Measurements from ENCODE around the gene CCDC50. TPM values are rescaled to one million over a fixed set of nuclear protein-coding genes. Genes with fewer than 3 reads are reported as not detected.

The CCDC50 gene
- total and polyA plus RNA-seq, 2 donors (not counting 3 experiments of a cell fraction or from before 2014, with no cell fraction given), result 44.4 to 137 TPM

GRCh38 chr3:191294291-191294690 is 34.9 kb upstream of the CCDC50 start:
- no peak overlapping the region for H3K9ac ChIP-seq (replicated peaks; ENCODE audit: extremely low read depth, insufficient read depth, low read length)
- H2AFZ ChIP-seq (ENCODE audit: low read depth, low read length), result no peak overlapping the region
- no peak for TF ChIP-seq CTCF (IDR thresholded peaks at IDR 0.05; ENCODE audit: extremely low read depth in 1 of 2, insufficient read depth in 1 of 2, low read depth in 1 of 2, low read length in 2 of 2)
- no peak for TF ChIP-seq EZH2 (IDR thresholded peaks at IDR 0.05; ENCODE audit: borderline replicate concordance, low read depth, low read length, severe bottlenecking)
- no peak for TF ChIP-seq FOS (IDR thresholded peaks at IDR 0.05; ENCODE audit: borderline replicate concordance, insufficient read depth, low read length)
- H3K4me3 ChIP-seq (replicated peaks in 1 of 3; ENCODE audit: insufficient read depth in 1 of 3, low read depth in 1 of 3, low read length in 3 of 3), result no peak overlapping the region
- H3K9me1 ChIP-seq (replicated peaks; ENCODE audit: control insufficient read depth, extremely low read depth, insufficient read depth, low read length), result no peaks in the 10 kb centered on the region
- H3K4me1 ChIP-seq (ENCODE audit: control insufficient read depth, extremely low read depth, insufficient read depth, low read length), result peaks cover 2% of the 10 kb centered on the region
- ChIA-PET CTCF (interaction anchor here (1.0 kb wide), 1 partner anchor 35 kb away, joined by 3 read pairs; the partner anchor contains the start of gene CCDC50), POLR2A (no interaction called here)
- H3K27me3 ChIP-seq (ENCODE audit: control insufficient read depth in 2 of 2, insufficient read depth in 2 of 2, low read length in 2 of 2), result no peaks in the 10 kb centered on the region
- no peaks in the 10 kb centered on the region for H3K36me3 ChIP-seq (ENCODE audit: control insufficient read depth in 2 of 2, extremely low read depth in 1 of 2, insufficient read depth in 2 of 2, low read length in 2 of 2)
- no peak for FAIRE-seq
- intact Hi-C loops (cut with micrococcal nuclease), result no loop called here
- no peak overlapping the region for H3K27ac ChIP-seq (ENCODE audit: insufficient read depth, low read depth, low read length)
- H3K4me2 ChIP-seq (ENCODE audit: insufficient read depth, low read length), result no peak overlapping the region
- dilution Hi-C loops (cut with MboI; ENCODE audit: extremely low pct_ligation_motif_present, low sequenced_read_pairs), result no loop called here
- H4K20me1 ChIP-seq (replicated peaks; ENCODE audit: control insufficient read depth, extremely low read depth, insufficient read depth, low read length), result no peaks in the 10 kb centered on the region
- H3K9me3 ChIP-seq (replicated peaks; ENCODE audit: control insufficient read depth, insufficient read depth, low read length), result no peaks in the 10 kb centered on the region
- BruUV-seq (replicated peaks), result no TSS peak
- no peaks in the 10 kb centered on the region for H3K79me2 ChIP-seq (ENCODE audit: control insufficient read depth, insufficient read depth, low read length)
- no peak for DNase-seq (ENCODE audit: low read depth, low spot score)

GRCh38 chr3:191296041-191296541 is 33.1 kb upstream of the CCDC50 start:
- no peak overlapping the region for H3K4me2 ChIP-seq (ENCODE audit: insufficient read depth, low read length)
- no peak overlapping the region for H3K27ac ChIP-seq (ENCODE audit: insufficient read depth, low read depth, low read length)
- ChIA-PET CTCF (no interaction called here), POLR2A (no interaction called here)
- no peak overlapping the region for H3K9ac ChIP-seq (replicated peaks; ENCODE audit: extremely low read depth, insufficient read depth, low read length)
- H3K4me1 ChIP-seq (ENCODE audit: control insufficient read depth, extremely low read depth, insufficient read depth, low read length), result no peaks in the 10 kb centered on the region
- intact Hi-C loops (cut with micrococcal nuclease) (no loop called here), dilution Hi-C loops (cut with MboI; ENCODE audit: extremely low pct_ligation_motif_present, low sequenced_read_pairs) (no loop called here)
- H3K9me3 ChIP-seq (replicated peaks; ENCODE audit: control insufficient read depth, insufficient read depth, low read length), result no peaks in the 10 kb centered on the region
- H3K79me2 ChIP-seq (ENCODE audit: control insufficient read depth, insufficient read depth, low read length), result no peaks in the 10 kb centered on the region
- H4K20me1 ChIP-seq (replicated peaks; ENCODE audit: control insufficient read depth, extremely low read depth, insufficient read depth, low read length), result no peaks in the 10 kb centered on the region
- H3K4me3 ChIP-seq (replicated peaks in 1 of 3; ENCODE audit: insufficient read depth in 1 of 3, low read depth in 1 of 3, low read length in 3 of 3), result no peak overlapping the region
- FAIRE-seq, result no peak
- TF ChIP-seq FOS (IDR thresholded peaks at IDR 0.05; ENCODE audit: borderline replicate concordance, insufficient read depth, low read length), result no peak
- no peak for TF ChIP-seq POLR2A (IDR thresholded peaks at IDR 0.05; ENCODE audit: low read depth, low read length)
- TF ChIP-seq CTCF (IDR thresholded peaks at IDR 0.05; ENCODE audit: extremely low read depth in 1 of 2, insufficient read depth in 1 of 2, low read depth in 1 of 2, low read length in 2 of 2), result no peak
- TF ChIP-seq POLR2AphosphoS5 (IDR thresholded peaks at IDR 0.05; ENCODE audit: insufficient read depth, low read depth, low read length), result no peak
- TF ChIP-seq MYC (IDR thresholded peaks at IDR 0.05; ENCODE audit: low read depth, low read length), result no peak
- no peak for TF ChIP-seq GATA2 (IDR thresholded peaks at IDR 0.05; ENCODE audit: insufficient read depth, insufficient read length, low read depth, low read length)
- TF ChIP-seq MAX (IDR thresholded peaks at IDR 0.05; ENCODE audit: insufficient read depth, insufficient read length), result no peak
- no peak for TF ChIP-seq EZH2 (IDR thresholded peaks at IDR 0.05; ENCODE audit: borderline replicate concordance, low read depth, low read length, severe bottlenecking)
- H2AFZ ChIP-seq (ENCODE audit: low read depth, low read length), result no peak overlapping the region
- no peaks in the 10 kb centered on the region for H3K27me3 ChIP-seq (ENCODE audit: control insufficient read depth in 2 of 2, insufficient read depth in 2 of 2, low read length in 2 of 2)
- no peak for DNase-seq (ENCODE audit: low read depth, low spot score)
- BruUV-seq (replicated peaks), result no TSS peak
- no peaks in the 10 kb centered on the region for H3K9me1 ChIP-seq (replicated peaks; ENCODE audit: control insufficient read depth, extremely low read depth, insufficient read depth, low read length)
- H3K36me3 ChIP-seq (ENCODE audit: control insufficient read depth in 2 of 2, extremely low read depth in 1 of 2, insufficient read depth in 2 of 2, low read length in 2 of 2), result no peaks in the 10 kb centered on the region

Data from endothelial cell of umbilical vein (primary cell).